C4-2B (cell line): Measurements from ENCODE around the gene VAPA.

Experiments used
- ZFX ChIP-seq: fragments of 450-650 bp; IDR thresholded peaks from 2 replicates; pipeline ENCODE4 v1.6.1; 2017
- TF ChIP-seq, protein P1 (sequence below): fragments of 450-650 bp; conservative IDR thresholded peaks from 2 replicates; pipeline ENCODE4 v1.5.1; 2017; ENCODE audit warnings: mild to moderate bottlenecking

DNA sequence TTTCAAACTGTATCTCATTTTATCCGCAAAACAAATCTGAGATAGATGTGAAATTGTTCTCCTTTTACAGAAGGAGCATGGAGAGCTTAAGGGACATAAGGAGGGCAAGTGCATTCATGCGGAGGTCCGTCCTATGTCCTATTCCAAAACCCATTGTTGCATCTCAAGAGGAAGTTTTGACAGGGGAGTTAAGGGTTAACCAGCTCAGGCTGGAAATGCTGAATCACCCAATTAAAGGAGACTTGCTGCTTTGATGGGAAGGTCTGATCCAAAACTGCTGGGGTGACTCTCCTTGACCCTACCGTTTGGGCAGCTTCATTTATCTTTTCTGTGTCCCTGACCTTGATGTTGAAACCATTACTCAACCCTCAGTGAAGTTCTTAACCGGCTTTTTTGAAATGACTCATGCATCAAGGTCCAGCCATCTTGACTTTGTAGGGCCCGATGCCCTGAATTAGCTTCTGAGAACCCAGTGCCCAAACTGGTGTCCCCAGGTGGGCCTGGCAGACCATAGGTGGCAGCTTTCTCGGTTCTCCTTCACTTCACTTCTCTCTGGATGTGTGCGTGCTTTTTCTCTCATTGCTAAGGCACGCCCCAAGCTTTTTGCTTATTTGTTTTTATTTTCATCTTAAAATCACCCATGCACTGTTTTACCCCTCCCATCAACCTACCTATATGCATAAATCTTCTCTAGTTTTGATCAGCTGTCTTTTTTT, 43.9 kb upstream of the VAPA start:
- no peak for TF ChIP-seq ZFX
- TF ChIP-seq, protein P1, sequence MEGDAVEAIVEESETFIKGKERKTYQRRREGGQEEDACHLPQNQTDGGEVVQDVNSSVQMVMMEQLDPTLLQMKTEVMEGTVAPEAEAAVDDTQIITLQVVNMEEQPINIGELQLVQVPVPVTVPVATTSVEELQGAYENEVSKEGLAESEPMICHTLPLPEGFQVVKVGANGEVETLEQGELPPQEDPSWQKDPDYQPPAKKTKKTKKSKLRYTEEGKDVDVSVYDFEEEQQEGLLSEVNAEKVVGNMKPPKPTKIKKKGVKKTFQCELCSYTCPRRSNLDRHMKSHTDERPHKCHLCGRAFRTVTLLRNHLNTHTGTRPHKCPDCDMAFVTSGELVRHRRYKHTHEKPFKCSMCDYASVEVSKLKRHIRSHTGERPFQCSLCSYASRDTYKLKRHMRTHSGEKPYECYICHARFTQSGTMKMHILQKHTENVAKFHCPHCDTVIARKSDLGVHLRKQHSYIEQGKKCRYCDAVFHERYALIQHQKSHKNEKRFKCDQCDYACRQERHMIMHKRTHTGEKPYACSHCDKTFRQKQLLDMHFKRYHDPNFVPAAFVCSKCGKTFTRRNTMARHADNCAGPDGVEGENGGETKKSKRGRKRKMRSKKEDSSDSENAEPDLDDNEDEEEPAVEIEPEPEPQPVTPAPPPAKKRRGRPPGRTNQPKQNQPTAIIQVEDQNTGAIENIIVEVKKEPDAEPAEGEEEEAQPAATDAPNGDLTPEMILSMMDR: no peak
